Measurements from ENCODE around the gene DAP.
"Not testable (repeated sequence)": the region's sequence is repeated elsewhere in the genome, so short reads cannot be mapped to it uniquely, and the experiment has no call there.

Gene DAP

DNA sequence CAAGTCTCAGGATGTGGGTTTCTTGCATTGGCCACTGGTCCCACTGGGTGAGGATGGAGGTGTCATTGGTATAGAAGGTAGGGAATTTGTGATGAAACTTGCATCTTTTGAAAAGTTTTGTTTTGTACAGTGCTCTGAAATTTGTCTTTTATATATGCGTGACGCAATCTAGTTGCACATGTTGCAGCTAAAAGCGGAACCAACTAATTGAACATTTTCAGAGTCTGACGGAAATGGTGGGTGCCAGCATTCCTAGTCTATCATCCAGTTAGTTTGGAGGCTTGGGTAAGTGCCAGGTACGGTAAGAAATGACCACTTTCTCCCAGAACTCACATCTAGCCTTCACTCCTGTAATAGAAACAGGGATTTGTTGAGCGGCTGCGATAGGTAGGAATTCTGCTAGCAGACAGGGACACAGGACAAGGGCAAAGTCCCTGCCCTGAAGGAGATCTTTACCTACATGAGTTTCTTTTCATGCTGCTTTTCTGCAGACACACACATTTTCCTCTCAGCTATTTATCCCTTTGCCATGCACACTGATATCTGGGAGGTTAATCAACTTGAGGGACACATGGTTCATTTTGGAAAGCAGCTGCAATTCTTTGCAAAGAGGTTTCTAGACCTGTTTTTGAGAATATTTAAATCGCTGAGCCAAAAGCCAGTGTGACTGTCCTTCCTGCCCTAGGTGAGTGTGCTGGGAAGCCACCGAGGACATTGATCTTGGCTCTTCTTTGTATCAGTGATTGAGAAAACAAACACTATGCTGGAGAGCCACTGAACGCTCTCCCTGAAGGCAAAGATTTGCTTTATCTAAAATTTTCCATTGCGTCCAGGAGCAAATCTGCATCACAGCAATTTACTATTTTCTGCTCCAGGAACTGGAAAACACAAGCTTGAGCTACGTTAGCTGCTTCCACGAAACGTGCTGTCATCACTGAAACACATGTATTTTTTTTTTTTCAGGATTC is 89.7 kb downstream of the DAP start:
- DNase-seq (ENCODE audit: low read depth) = no peak

DNA sequence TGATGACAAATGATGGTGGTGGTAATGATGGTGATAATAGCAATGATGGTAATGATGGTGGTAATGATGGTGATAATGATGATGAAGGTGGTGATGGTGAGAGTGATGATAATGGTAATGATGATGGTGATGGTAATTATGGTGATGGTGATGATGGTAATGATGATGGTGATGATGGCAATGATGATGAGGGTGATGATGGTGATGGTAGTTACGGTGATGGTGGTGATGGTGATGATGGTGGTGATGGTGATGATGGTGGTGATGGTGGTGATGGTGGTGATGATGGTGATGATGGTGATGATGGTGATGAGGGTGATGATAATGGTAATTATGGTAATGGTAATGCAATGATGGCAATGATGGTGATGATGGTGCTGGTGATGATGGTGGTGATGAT is 91.1 kb downstream of the DAP start:
- no peak for DNase-seq (ENCODE audit: low read depth)

DNA sequence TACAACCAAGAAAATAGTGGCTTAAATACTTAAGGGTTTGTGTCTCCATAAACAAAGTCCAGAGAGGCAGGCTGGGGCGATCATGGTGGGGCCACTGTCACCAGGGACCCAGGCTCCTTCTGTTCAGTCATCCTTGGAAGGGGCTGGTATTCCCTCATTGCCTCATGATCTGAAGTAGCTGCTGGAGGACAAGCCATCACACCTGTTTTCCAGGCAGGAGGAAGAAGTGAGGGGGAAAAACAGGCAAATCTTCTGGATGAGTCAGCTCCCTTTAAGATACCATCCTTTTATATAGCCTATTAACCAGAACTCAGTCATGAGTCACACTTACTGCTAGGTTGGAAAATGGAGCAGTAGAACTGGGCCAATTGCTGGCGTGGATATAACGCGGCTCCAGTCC is 92.3 kb downstream of the DAP start:
- no peak for DNase-seq (ENCODE audit: low read depth)

DNA sequence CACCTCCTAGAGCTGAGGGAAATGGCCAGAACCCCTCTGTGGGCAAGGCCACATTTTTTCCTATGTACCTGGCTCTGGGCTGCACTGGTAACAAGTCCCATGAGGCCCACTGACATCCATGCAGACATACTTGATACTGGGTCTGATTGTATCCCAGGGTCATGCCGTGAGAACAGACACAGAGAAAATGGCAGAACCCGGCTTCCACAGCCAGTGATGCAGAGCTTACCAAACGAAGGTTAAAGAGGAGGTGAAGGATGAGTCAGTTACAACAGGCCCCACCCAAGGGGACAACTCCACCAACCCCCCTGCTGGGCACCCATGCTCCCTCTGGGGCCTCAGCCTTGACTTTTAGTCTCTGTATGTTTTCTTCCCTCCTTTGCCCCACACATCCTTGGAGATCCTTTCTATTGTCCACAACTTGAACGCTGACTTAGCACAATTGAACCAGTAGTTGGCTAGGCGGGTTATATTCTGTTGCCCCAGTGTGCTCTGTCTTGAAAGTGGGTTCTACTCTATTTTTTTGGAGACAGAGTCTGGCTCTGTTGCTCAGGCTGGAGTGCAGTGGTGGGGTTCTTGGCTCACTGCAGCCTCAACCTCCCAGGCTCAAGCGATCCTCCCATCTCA is 93.5 kb downstream of the DAP start:
- DNase-seq (ENCODE audit: low read depth) = no peak

DNA sequence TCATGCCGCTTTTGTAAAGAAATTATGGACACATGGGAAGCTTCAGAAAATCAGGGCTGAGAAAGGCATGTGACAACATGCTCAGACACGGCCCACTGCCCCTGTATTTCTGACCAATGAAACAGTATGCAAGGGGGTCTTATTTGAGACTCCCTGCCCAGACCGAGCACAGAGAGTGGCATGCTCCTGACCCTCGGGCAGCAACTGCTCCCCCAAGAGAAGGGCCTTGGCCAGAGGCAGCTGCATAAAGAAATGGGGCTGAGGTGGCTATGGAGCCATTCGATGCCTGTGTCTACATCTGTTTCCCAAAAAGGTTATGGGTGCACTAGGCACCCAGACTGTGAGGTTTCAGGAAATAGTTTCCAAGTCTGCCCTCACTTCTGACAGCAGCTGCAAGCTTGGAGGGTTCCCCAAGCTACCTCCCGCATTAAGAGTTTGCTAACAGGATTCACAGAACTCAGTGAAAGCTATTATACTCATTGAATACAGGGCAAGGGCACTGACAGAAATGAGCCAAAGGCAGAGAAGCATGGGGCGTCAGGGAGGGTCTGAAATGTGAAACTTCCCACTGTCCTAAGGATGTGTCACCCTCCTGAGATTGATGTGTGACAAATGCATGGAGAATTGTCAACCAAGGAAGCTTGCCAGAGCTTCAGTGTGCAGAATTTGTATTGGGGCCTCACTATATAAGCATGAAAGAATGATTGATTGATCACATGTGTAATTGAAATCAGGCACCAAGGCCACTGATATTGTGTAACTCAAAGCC is 94.3 kb downstream of the DAP start:
- no peak for DNase-seq (ENCODE audit: low read depth)

DNA sequence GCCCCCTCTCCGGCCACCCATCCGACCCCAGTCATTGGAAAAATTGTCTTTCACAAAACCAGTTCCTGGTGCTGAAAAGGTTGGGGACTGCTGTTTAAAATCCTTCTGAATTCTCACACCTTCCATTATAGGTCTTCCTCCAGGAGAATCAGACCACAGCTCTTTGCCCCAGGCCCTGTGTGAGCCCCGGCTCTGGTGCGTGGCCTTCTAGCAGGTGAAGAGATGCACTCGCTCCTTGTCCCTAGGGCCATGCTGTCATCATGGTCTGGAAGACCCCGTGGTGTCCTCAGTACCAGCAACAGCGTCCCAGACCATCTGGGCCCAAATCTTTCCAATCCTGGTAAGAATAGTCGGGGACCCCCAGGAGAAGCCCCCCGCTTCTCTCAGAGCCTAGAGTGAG is 95.2 kb downstream of the DAP start:
- DNase-seq (ENCODE audit: low read depth) = no peak

DNA sequence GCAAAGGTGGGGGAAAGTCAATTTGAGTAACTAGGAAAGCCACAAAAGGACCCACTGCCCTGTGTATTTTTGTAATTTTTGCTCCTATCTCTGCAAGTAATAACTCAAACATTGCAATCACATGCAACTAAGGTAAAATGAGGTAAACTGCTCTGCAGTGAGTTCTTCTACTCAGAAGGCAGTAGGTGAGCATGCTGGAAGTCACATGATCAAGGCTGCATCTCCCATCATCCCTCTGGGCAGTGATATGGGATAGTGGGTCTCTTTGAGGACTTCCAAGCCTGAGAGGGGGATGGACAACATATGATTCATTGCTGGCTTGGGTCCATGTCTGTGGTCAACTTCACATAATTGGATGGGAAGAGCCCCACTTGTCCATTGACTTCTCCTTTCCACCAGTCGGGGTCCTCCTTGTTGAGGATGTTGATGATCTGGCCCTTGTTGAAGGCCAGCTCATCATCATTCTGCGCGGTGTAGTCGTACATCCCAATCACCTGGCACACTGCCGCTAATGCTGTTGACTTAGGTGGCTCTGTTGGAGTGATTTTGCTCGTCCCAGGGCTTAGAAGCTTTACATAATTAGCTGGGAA is 96.8 kb downstream of the DAP start:
- DNase-seq (ENCODE audit: low read depth) = not testable (repeated sequence)

DNA sequence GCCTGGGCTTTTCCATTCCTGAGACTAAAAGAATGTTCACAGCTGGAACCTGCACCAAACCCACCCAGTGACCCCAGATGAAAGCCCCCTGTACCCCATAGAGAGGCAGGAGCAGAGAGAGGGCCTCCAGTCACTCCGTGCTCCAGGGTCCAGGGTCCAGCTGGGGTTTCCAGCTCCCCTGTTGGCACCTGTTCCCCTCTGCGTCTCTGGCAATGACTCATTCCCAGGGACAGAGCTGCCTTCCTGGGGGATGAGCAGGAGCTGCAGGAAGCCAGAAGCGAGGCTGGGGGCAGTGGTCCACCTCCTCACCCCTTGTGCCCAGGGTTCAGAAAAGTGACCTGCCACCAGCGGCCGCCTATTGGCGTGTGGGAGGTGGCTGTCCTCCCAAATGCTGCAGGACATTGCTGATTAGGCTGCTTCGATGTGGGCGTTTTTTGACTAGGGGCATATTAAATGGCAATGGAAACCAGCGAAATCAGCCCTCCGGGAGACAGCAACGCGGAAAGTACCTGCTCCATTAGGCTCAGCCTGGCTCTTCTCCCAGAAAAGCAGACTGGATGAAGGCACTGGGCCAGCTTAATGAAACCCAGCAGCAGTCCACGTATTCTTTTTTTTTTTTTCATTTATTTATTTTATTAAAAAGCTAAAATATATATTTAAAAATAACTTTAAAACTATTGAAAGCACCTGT is 97.4 kb downstream of the DAP start:
- no peak for DNase-seq (ENCODE audit: low read depth)

DNA sequence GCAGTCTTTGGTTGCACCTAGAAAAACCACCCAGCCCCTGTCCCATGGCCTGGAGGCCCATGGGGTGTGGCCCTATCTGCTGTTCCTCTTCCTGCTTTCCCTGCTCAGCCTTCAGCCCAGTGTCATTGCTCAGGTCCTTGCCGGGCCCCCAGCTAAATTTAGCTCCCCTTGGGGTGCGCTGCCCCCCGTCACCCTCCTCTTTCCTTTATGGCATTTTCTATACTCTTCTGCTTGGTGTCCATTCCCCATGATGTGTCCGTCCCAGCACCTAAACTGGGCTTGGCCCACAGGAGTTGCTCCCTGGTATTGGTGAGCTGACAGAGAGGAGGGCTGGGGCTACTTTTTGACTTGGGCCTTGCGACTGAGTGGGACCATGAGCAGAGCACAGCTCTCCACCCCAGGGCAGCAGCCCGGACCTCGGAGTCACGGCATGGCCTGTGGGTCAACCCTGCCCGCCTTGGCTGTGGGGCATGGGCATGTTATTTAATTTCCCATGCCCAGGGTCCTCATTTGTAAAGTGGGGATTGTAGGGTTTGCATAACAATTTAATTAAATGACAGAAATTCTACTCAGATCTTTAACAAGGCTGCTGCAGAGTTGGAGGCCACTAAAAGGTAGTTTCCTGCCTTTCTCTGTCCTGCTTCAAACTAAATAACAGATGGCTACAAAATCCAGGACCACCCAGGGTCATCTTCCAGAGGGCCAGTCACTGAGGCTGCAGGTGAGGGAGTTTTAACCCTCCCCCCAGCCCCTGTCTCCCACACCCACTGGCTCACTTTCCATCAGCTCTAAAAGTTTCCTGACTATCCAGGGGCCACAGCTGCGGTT is 98.2 kb downstream of the DAP start:
- no peak for DNase-seq (ENCODE audit: low read depth)

DNA sequence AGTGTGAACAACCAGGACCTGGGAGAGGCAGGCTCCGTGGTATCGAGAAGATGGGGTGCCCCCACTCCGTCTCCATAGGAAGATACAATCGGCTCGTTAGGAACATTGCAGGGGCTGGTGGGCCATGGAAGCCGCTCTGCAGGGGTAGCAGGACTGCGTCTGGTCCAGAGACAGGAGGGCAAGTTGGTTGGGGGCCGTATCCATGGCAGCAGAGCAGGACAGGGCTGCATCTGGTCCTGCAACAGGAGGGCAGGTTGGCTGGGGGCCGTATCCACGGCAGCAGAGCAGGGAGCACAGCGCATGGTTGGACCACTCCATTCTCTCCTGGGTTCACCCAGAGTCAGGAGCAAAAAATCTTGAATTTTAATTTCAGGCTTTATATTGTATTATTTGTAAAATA is 99.0 kb downstream of the DAP start:
- no peak for DNase-seq (ENCODE audit: low read depth)

DNA sequence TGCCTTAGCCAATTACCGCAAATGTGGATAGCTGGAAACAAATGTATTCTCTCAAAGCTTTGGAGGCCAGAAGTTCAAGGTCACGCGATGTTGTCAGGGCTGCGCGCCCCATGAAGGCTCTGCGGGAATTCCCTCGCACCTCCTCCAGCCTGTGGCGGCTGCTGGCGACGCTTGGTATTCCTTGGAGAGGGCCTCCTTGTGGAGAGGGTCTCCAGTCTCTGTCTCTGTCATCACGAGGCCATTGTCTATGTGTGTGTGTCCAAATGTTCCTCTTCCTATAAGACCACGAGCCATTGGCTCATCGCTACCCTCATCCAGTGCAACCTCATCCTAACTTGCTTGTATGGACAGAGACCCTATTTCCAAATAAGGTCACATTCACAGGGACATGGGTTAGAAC is 99.6 kb downstream of the DAP start:
- DNase-seq (ENCODE audit: low read depth) = no peak

DNA sequence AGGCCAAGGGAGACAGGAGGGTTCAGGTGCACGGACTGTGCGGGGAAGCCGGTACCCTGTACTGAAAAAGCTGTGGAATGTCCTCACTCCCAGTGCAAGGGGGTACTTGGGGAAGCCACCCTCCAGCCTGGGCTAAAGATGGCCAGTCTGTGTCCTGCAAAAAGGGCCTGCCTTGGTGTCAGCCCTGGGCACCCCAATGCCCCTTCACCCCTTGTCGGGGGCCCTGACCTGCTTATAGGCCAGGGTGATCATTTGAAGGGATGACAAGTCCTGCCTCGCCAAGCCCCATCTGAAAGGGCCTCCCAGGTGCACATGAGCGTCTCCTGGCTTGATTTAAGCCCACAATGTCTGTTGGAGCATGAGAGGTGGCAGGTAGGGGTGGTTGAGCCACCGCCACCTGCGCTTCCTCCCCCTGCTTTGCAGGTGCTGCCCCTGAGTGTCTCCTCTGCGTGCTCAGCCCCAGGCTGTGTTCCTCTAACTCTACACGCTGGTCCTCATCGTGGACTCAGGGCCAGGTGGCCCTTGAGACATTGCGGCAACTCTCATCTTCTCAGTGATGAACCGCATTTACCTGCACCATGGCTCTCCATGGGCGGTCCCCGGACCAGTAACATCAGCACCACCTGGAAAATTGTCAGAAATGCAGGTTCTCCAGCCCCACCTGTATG is 100.2 kb downstream of the DAP start:
- DNase-seq (ENCODE audit: low read depth) = no peak

DNA sequence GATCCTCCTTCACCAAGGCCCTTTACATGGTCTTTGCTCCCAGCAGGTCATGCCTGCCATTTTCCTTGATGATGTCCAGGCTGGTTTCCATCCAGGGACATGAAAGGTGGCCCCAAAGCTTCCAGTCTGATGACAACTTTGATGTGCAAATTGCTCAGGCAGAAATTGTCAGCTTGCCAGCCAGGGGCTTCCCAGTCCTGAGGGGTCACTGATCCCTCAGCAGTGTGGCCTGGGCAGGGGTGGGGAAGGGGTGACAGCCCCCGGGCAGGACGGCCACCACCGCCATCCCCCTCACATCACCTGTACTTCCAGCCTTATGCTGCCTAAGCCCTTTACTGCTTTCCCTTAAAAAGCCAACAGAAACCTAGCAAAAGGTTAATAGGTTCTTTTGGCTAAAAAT is 100.9 kb downstream of the DAP start:
- no peak for DNase-seq (ENCODE audit: low read depth)

DNA sequence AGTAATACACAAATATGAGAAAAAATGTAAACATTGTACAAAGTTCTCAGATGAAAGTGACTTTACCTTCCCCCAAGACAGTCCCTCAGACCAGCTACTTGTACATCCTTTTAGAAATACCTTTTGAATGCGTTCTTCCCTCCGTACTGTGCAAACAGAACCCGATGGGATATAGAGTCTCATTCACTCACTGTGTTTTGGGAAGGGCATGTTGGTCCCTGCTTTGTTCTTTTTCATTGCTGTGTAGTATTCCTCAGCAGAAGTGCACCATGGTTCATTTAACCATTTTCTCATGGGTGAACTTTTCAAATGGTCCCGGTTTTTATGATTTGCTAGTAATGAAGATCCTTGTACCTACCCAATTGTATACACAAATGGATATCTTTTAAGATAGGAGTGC is 102.8 kb downstream of the DAP start:
- no peak for DNase-seq (ENCODE audit: low read depth)

DNA sequence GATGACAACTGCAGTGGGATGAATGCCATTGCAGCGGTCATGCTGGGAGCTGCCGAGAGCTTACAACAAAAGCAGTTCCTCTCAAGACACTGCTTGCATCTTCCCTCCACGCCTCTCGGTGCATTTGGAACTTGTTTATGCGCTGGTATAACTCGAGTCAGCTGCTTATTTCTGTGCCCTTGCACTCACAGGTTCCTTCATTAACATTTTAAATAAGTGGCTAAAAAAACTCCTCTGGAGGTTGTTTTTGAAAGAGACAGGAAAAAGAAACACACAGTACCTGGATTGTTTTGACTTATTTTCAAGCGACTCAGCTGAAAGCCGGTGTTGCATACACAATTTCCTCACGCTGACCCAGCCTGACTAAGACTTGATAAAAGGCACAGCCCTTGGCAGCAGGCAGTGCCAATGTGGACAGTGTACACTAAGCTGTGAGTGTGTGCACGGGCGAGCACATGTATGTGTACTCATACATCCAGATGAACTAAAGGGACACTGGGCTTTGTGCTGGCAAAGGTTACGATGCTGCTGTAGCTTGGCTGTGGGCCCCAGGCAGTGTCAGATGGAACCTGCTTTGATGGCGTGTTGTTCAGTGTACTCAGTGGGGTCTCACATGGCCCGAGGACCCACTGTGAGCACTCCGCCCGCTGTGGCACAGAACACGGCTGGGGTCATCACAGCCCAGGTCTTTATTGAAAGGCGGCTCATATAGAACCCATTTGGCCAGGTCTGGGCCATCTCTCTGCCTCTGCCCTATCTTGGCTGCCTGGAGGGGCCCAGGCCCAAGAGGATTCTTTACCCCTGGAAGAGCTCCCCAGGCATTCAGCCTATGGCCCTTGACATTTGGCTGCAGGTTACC is 104.8 kb downstream of the DAP start:
- DNase-seq (ENCODE audit: low read depth) = no peak

DNA sequence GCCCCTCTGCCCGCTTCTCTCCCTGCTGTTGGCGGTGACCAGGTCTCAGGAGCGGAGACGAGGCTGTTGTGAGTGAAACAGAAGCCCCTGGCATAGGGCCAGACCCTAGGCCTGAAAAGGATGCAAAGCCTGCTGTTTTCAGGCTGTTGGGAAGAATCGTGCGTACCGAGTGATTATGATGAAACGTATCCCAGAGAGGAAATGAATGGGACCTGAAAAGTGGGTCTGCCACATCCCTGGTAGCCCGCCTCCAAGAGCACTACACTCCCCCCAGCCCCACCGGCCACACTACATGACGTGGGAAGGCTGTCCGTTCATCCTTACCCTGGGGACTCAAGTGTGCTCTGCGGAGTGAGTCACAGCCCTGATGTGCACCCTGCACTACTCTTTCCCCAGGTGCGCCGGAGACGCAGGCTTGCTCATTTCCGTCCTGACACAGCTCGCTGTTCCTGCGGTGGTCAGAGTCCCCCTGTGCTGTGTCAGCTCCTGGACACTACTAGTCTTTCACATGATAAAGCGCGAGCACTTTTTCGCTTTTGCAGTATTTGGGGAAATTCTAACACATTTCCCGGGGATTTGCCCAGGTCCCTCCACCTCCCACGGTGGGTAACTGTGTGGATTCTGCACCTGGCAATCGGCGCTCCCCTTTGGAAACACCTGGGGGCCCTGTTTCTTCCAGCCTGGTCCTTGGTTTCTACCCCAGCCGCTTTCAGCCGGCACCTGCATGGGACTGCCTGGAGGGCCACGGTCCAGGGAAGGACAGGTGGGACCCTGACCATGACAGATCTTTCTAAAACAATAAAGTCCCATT is 105.7 kb downstream of the DAP start:
- no peak for DNase-seq (ENCODE audit: low read depth)

DNA sequence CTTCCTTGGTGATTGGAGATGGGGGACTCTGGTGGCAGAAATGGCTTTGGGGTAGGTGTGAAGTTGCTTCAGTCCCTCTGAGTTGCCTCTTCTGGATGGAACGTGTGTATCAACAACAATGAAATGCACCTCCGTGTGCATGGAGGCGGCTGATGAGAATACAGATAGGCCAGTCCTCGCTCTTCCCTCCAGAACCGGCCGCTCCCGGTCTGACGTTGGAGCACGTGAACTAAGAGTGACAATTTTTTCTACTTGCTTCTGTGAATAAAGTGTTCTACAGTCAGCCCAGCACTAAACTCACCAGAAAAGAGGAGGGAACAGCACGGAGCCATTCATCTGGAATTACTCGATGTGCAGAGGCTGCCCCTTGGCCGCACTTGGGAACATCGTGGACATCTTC is 106.5 kb downstream of the DAP start:
- no peak for DNase-seq (ENCODE audit: low read depth)

DNA sequence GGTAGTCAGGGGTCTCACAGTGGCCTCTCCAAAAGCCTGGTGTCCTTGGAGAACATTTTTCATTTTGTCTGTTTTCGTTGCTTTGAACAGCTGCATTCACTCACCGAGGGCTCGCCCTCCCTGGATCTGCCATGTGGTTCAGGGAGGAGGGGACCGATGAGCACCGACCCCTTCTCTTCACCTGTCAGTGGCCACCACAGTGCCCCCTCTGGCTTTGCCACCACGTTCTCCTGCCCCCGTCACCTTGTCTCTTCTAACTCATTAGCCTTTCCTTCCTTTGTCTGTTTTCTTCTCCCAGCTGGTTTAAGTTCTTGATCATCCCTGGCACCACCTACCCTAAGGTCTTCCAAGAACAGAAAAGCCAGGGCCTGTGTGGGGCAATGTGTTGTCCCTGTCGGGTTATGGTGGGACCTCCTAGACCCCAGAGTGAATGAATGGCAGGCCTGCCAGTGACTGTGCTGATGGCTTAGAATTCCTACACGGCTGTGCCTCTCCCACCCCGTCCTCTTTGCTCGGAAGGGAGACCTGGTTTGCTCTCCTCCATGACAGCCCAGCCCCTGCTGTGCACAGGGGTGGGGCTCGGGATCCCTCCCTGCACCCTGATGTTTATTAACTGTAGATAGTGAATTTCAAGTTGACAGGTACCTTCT is 107.2 kb downstream of the DAP start:
- DNase-seq (ENCODE audit: low read depth) = no peak

Measured in T-helper 22 cell (primary cell).